GM12801 (cell line): ENCODE data around the gene ACAD9.

ENCODE experiments used
- CTCF ChIP-seq: IDR thresholded peaks from one replicate; pipeline ENCODE4 v1.5.1; 2011; ENCODE audit warnings: control low read depth; ENCODE audit not compliant: insufficient read length; ENCODE audit errors: extremely low read depth

The ACAD9 gene

GRCh38 chr3:128846486-128846891, 32.9 kb upstream of the ACAD9 start:
- TF ChIP-seq CTCF, result no peak

- TF ChIP-seq CTCF, result no peak
Observed at GRCh38 chr3:128847666-128848370, 31.6 kb upstream of the ACAD9 start.

- TF ChIP-seq CTCF, result no peak
Observed at GRCh38 chr3:128848936-128849335, 30.5 kb upstream of the ACAD9 start.

GRCh38 chr3:128849911-128850455, 29.4 kb upstream of the ACAD9 start:
- no peak for TF ChIP-seq CTCF

GRCh38 chr3:128850544-128850943, 28.9 kb upstream of the ACAD9 start:
- TF ChIP-seq CTCF, result no peak

- no peak for TF ChIP-seq CTCF
Observed at GRCh38 chr3:128851601-128852000, 27.8 kb upstream of the ACAD9 start.

- TF ChIP-seq CTCF, result no peak
Observed at GRCh38 chr3:128853826-128854225, 25.6 kb upstream of the ACAD9 start.
